Progenitor cell of endocrine pancreas (in vitro differentiated cells): Measurements from ENCODE around the gene UPK1A. TPM values are rescaled to one million over a fixed set of nuclear protein-coding genes. Genes with fewer than 3 reads are reported as not detected.

Experiments used
- DNase-seq: peaks from one replicate; pipeline ENCODE4 v3.0.0; 2021; ENCODE audit warnings: low spot score; ENCODE audit not compliant: unreplicated experiment
- H3K27ac Mint-ChIP-seq: 2 replicates; pipeline ENCODE4 v1.8.0; 2021; ENCODE audit warnings: mild to moderate bottlenecking, moderate library complexity, mixed read lengths
- H3K27me3 Mint-ChIP-seq: 2 replicates; pipeline ENCODE4 v1.8.0; 2021; ENCODE audit warnings: mixed read lengths
- H3K36me3 Mint-ChIP-seq: 2 replicates; pipeline ENCODE4 v1.8.0; 2022; ENCODE audit warnings: mixed read lengths; ENCODE audit not compliant: insufficient read depth
- H3K4me1 Mint-ChIP-seq: 2 replicates; pipeline ENCODE4 v1.8.0; 2021; ENCODE audit warnings: low read depth, mixed read lengths
- H3K4me3 Mint-ChIP-seq: 2 replicates; pipeline ENCODE4 v1.8.0; 2021; ENCODE audit warnings: low read depth, mild to moderate bottlenecking, moderate library complexity, mixed read lengths
- H3K9me3 Mint-ChIP-seq: 2 replicates; pipeline ENCODE4 v1.8.0; 2021; ENCODE audit warnings: low read depth, mixed read lengths
- total RNA-seq: library from RNA; stranded (reverse); gene quantifications from 2 replicates; pipeline ENCODE4 v1.2.1, GENCODE V29; 2021
- TF ChIP-seq, protein P1 (sequence below): fragments of 200-600 bp; sonication (generic); IDR thresholded peaks from one replicate; pipeline ENCODE4 v1.5.0; 2021; ENCODE audit warnings: antibody characterized with exemption, mild to moderate bottlenecking; ENCODE audit not compliant: unreplicated experiment

The UPK1A gene
- total RNA-seq, 1 donor from 2014 or later = not detected

DNA sequence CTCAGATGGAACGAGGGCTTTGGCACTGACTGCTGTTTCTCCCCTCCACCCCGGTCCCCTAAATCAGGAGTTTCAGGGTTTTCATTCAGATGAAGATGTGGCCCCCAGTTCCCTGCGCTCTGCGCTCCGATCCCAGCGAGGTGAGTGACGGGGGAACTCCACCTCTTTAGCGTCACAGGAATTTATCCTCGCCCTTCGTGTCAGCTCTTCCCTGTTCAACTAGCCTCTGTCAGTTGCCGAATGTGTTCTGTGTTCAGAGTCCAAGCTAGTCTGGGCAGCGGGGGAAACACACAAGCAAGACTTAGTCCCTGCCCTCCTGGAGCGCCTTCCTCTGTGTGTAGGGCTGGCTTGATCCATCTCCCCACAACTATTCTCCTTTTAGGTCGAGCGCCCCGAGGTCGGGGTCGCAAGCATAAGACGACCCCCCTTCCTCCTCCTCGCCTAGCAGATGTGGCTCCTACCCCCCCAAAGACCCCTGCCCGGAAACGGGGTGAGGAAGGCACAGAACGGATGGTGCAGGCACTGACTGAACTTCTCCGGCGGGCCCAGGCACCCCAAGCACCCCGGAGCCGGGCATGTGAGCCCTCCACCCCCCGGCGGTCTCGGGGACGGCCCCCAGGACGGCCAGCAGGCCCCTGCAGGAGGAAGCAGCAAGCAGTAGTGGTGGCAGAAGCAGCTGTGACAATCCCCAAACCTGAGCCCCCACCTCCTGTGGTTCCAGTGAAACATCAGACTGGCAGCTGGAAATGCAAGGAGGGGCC lies 53.3 kb downstream of the UPK1A start:
- H3K27ac Mint-ChIP-seq = peak overlapping the region; percentile 86
- TF ChIP-seq, protein P1, sequence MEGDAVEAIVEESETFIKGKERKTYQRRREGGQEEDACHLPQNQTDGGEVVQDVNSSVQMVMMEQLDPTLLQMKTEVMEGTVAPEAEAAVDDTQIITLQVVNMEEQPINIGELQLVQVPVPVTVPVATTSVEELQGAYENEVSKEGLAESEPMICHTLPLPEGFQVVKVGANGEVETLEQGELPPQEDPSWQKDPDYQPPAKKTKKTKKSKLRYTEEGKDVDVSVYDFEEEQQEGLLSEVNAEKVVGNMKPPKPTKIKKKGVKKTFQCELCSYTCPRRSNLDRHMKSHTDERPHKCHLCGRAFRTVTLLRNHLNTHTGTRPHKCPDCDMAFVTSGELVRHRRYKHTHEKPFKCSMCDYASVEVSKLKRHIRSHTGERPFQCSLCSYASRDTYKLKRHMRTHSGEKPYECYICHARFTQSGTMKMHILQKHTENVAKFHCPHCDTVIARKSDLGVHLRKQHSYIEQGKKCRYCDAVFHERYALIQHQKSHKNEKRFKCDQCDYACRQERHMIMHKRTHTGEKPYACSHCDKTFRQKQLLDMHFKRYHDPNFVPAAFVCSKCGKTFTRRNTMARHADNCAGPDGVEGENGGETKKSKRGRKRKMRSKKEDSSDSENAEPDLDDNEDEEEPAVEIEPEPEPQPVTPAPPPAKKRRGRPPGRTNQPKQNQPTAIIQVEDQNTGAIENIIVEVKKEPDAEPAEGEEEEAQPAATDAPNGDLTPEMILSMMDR = no peak
- no peaks in the 10 kb centered on the region for H3K9me3 Mint-ChIP-seq
- H3K36me3 Mint-ChIP-seq = peaks cover 12% of the 10 kb centered on the region
- H3K4me1 Mint-ChIP-seq = peaks cover 21% of the 10 kb centered on the region
- no peak for DNase-seq
- H3K27me3 Mint-ChIP-seq = no peaks in the 10 kb centered on the region
- H3K4me3 Mint-ChIP-seq = peak overlapping the region; percentile 87

DNA sequence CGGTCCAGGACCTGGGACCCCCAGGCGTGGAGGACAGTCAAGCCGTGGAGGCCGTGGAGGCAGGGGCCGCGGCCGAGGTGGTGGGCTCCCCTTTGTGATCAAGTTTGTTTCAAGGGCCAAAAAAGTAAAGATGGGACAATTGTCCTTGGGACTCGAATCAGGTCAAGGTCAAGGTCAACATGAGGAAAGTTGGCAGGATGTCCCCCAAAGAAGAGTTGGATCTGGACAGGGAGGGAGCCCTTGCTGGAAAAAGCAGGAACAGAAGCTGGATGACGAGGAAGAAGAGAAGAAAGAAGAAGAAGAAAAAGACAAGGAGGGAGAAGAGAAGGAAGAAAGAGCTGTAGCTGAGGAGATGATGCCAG lies 53.8 kb downstream of the UPK1A start:
- Mint-ChIP-seq H3K4me3 (no peak overlapping the region), H3K36me3 (peaks cover 14% of the 10 kb centered on the region), H3K4me1 (peaks cover 16% of the 10 kb centered on the region), H3K27me3 (no peaks in the 10 kb centered on the region), H3K27ac (no peak overlapping the region), H3K9me3 (no peaks in the 10 kb centered on the region)
- no peak for DNase-seq
- TF ChIP-seq, protein P1 = no peak

DNA sequence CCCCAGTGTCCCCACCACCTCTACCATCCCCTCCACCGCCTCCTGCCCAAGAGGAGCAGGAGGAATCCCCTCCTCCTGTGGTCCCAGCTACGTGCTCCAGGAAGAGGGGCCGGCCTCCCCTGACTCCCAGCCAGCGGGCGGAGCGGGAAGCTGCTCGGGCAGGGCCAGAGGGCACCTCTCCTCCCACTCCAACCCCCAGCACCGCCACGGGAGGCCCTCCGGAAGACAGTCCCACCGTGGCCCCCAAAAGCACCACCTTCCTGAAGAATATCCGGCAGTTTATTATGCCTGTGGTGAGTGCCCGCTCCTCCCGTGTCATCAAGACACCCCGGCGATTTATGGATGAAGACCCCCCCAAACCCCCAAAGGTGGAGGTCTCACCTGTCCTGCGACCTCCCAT lies 54.3 kb downstream of the UPK1A start:
- H3K4me1 Mint-ChIP-seq = peaks cover 15% of the 10 kb centered on the region
- H3K36me3 Mint-ChIP-seq = peaks cover 14% of the 10 kb centered on the region
- DNase-seq = no peak
- no peak overlapping the region for H3K27ac Mint-ChIP-seq
- TF ChIP-seq, protein P1 = no peak
- H3K27me3 Mint-ChIP-seq = no peaks in the 10 kb centered on the region
- no peaks in the 10 kb centered on the region for H3K9me3 Mint-ChIP-seq
- no peak overlapping the region for H3K4me3 Mint-ChIP-seq

DNA sequence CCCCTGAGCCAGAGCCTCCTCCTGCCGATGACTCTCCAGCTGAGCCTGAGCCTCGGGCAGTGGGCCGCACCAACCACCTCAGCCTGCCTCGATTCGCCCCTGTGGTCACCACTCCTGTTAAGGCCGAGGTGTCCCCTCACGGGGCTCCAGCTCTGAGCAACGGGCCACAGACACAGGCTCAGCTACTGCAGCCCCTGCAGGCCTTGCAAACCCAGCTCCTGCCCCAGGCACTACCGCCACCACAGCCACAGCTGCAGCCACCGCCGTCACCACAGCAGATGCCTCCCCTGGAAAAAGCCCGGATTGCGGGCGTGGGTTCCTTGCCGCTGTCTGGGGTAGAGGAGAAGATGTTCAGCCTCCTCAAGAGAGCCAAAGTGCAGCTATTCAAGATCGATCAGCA lies 55.1 kb downstream of the UPK1A start:
- H3K4me1 Mint-ChIP-seq = peaks cover 9% of the 10 kb centered on the region
- TF ChIP-seq, protein P1 = no peak
- DNase-seq = no peak
- no peaks in the 10 kb centered on the region for H3K9me3 Mint-ChIP-seq
- H3K27me3 Mint-ChIP-seq = no peaks in the 10 kb centered on the region
- peaks cover 17% of the 10 kb centered on the region for H3K36me3 Mint-ChIP-seq
- H3K27ac Mint-ChIP-seq = no peak overlapping the region
- no peak overlapping the region for H3K4me3 Mint-ChIP-seq

DNA sequence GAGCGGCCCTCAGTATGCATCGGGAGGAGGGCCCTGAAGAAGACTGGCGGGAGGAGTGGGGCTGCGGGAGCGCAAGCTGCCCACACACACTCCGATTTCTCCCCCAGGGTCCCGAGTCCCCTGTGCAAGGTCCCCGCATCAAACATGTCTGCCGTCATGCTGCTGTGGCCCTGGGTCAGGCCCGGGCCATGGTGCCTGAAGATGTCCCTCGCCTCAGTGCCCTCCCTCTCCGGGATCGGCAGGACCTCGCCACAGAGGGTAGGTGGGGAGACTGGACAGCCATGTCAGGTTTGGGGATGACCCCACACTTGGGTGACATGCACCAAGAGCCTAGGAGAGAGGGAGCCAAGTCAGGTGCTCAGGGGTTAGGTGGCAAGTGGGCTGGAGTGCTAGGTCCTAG lies 56.1 kb downstream of the UPK1A start:
- Mint-ChIP-seq H3K27me3 (no peaks in the 10 kb centered on the region), H3K4me3 (no peak overlapping the region), H3K9me3 (no peaks in the 10 kb centered on the region), H3K4me1 (peaks cover 7% of the 10 kb centered on the region), H3K27ac (no peak overlapping the region), H3K36me3 (peaks cover 20% of the 10 kb centered on the region)
- DNase-seq = no peak
- TF ChIP-seq, protein P1 = no peak
